GM12878 (cell line): Measurements from ENCODE around the gene NBDY. TPM values are rescaled to one million over a fixed set of nuclear protein-coding genes. Genes with fewer than 3 reads are reported as not detected.

Experiments used
- ATAC-seq: fragments of 200-7000 bp; cut with Tn5 transposase; 3 replicates; pipeline ENCODE4 v1.9.1; 2020; ENCODE audit warnings: mild to moderate bottlenecking, moderate library complexity
- BruUV-seq: library from RNA; stranded (reverse); fragments of 400-500 nt; replicated peaks from 2 replicates; lab custom pipeline; 2021; lab: Mats Ljungman, UMichigan
- CTCF ChIA-PET: fragments of 300-600 bp; sonication (Branson Sonifier 250); formaldehyde crosslinking; extraction: SDS; loops from one replicate; lab custom pipeline; 2021; ENCODE audit warnings: inconsistent platforms; lab: Yijun Ruan, JAX
- POLR2A ChIA-PET: fragments of 350-600 bp; formaldehyde crosslinking; extraction: SDS; loops from one replicate; lab custom pipeline; 2021; ENCODE audit warnings: inconsistent platforms; lab: Charles Lee
- RAD21 ChIA-PET: fragments of 300-600 bp; sonication (Branson Sonifier 250); formaldehyde crosslinking; loops from one replicate; lab custom pipeline; 2023; ENCODE audit warnings: antibody characterized with exemption; ENCODE audit not compliant: unreplicated experiment; lab: Charles Lee
- SMC1A ChIA-PET: fragments of 300-600 bp; sonication (Branson Sonifier 250); formaldehyde crosslinking; loops from one replicate; lab custom pipeline; 2023; ENCODE audit not compliant: unreplicated experiment, uncharacterized antibody; lab: Charles Lee
- DNase-seq: peaks from one replicate; pipeline ENCODE4 v3.0.0-alpha.2; 2011; ENCODE audit warnings: low read depth, low spot score
- FAIRE-seq: peaks from 3 replicates; lab custom pipeline; 2011; peaks lifted over from hg19 to GRCh38; lab: Jason Lieb, UNC
- H2AFZ ChIP-seq: 2 replicates; pipeline ENCODE4 v1.6.0; 2011; ENCODE audit warnings: low read depth, low read length, control low read depth; ENCODE audit not compliant: control insufficient read depth
- H3K27ac ChIP-seq: 2 replicates; pipeline ENCODE4 v1.5.1; 2011; ENCODE audit warnings: control low read depth; ENCODE audit not compliant: control insufficient read depth, insufficient read depth
- H3K27me3 ChIP-seq, 2 experiments: replicated peaks in 1 of 2; 2 replicates each; pipeline versions ENCODE4 v1.6.0 to v1.6.1; 2011; ENCODE audit warnings: low read length in 1 of 2; ENCODE audit not compliant: control insufficient read depth in 2 of 2, insufficient read depth in 2 of 2
- H3K36me3 ChIP-seq, 2 experiments: 2 replicates each; pipeline ENCODE4 v1.5.1; 2011; ENCODE audit warnings: low read length in 1 of 2; ENCODE audit not compliant: control insufficient read depth in 2 of 2, insufficient read depth in 2 of 2
- H3K4me1 ChIP-seq: 2 replicates; pipeline ENCODE4 v1.6.1; 2011; ENCODE audit warnings: mild to moderate bottlenecking, low read length, moderate library complexity, mixed read lengths; ENCODE audit not compliant: control insufficient read depth, insufficient read depth
- H3K4me2 ChIP-seq: 2 replicates; pipeline ENCODE4 v1.6.0; 2011; ENCODE audit warnings: control low read depth; ENCODE audit not compliant: control insufficient read depth, insufficient read depth
- H3K4me3 ChIP-seq: fragments of 200-600 bp; sonication (generic); 2 replicates; pipeline ENCODE4 v1.5.1; 2016
- H3K79me2 ChIP-seq: 2 replicates; pipeline ENCODE4 v1.6.0; 2011; ENCODE audit warnings: low read length; ENCODE audit not compliant: control insufficient read depth, insufficient read depth
- H3K9ac ChIP-seq: 2 replicates; pipeline ENCODE4 v1.8.0; 2011; ENCODE audit warnings: low read length, control low read depth, mixed read lengths; ENCODE audit not compliant: control insufficient read depth, insufficient read depth
- H3K9me3 ChIP-seq: replicated peaks from 3 replicates; pipeline ENCODE4 v1.5.1; 2011; ENCODE audit warnings: mild to moderate bottlenecking, low read length; ENCODE audit not compliant: control insufficient read depth, insufficient read depth
- H4K20me1 ChIP-seq: 2 replicates; pipeline ENCODE4 v1.6.0; 2011; ENCODE audit not compliant: control insufficient read depth, insufficient read depth
- DPF2 ChIP-seq: fragments of 450-650 bp; IDR thresholded peaks from 2 replicates; pipeline ENCODE4 v1.6.1; 2017; ENCODE audit warnings: mild to moderate bottlenecking
- MTA3 ChIP-seq: IDR thresholded peaks from 2 replicates; pipeline ENCODE4 v1.6.1; 2012; ENCODE audit warnings: low read length, inconsistent platforms, borderline replicate concordance
- PML ChIP-seq: IDR thresholded peaks from 2 replicates; pipeline ENCODE4 v1.6.1; 2012; ENCODE audit warnings: low read length, inconsistent platforms
- ZBTB11 ChIP-seq: fragments of 450-650 bp; formaldehyde crosslinking; IDR thresholded peaks from 2 replicates; pipeline ENCODE4 v1.5.0; 2022; ENCODE audit warnings: mild to moderate bottlenecking, missing genetic modification characterization
- ZNF24 ChIP-seq: fragments of 450-650 bp; IDR thresholded peaks from 2 replicates; pipeline ENCODE4 v1.6.1; 2017; ENCODE audit warnings: antibody characterized with exemption, mild to moderate bottlenecking
- ZNF687 ChIP-seq: fragments of 450-650 bp; IDR thresholded peaks from 2 replicates; pipeline ENCODE4 v1.6.1; 2017; ENCODE audit warnings: mild to moderate bottlenecking, moderate library complexity
- WGBS: methylation state at CpG from one replicate; pipeline ENCODE4 v1.1.6; 2016; ENCODE audit warnings: low lambda C conversion rate; ENCODE audit not compliant: insufficient replicate concordance, insufficient coverage; ENCODE audit errors: missing lambda C conversion rate; 5-methylcytosine and 5-hydroxymethylcytosine counted together
- in situ Hi-C: fragments of 300-500 bp; cut with MboI; formaldehyde crosslinking; loops from 9 replicates; pipeline ENCODE4 v1.14.3; 2018; ENCODE audit warnings: mixed read lengths
- intact Hi-C: fragments of 100-400 bp; cut with micrococcal nuclease; formaldehyde crosslinking; loops from one replicate; pipeline ENCODE4 v1.14.2; 2022; ENCODE audit not compliant: unreplicated experiment
- polyA plus RNA-seq, 11 experiments: library from polyadenylated mRNA; depleted of rRNA in 4 of 11; unstranded in 6 of 11; stranded (reverse) in 5 of 11; fragments of >200 nt; fragmentation: Nextera tagmentation in 4 of 11; fragmentation: Illumina TruSeq in 1 of 11; extraction: Ambion mirVana in 4 of 11; extraction: Trizol in 1 of 11; gene quantifications; 1 replicate in 1 of 11; 2 replicates in 10 of 11; pipeline versions ENCODE4 v1.2.1 to v1.2.3, GENCODE V29; 2011 to 2016; ENCODE audit warnings: inconsistent platforms in 2 of 11, missing spikeins in 2 of 11, low read depth in 1 of 11
- total RNA-seq, 4 experiments: library from RNA; depleted of rRNA in 3 of 4; stranded (reverse); fragments of >200 nt in 3 of 4; fragmentation: Illumina TruSeq in 1 of 4; extraction: Trizol in 1 of 4; gene quantifications; 2 replicates each; pipeline versions ENCODE4 v1.2.1 to v1.2.3, GENCODE V29; 2013 to 2021
- TF ChIP-seq, protein P1 (sequence below): fragments of 450-650 bp; IDR thresholded peaks from 2 replicates; pipeline ENCODE4 v1.6.1; 2018; ENCODE audit warnings: borderline replicate concordance, mild to moderate bottlenecking; ENCODE audit not compliant: partially characterized antibody

Gene NBDY
- total and polyA plus RNA-seq, 10 of the 15 experiments (the other 5 are each of a cell fraction or from before 2014, with no cell fraction given), result 10.8 to 122 (median 61.5) TPM

DNA sequence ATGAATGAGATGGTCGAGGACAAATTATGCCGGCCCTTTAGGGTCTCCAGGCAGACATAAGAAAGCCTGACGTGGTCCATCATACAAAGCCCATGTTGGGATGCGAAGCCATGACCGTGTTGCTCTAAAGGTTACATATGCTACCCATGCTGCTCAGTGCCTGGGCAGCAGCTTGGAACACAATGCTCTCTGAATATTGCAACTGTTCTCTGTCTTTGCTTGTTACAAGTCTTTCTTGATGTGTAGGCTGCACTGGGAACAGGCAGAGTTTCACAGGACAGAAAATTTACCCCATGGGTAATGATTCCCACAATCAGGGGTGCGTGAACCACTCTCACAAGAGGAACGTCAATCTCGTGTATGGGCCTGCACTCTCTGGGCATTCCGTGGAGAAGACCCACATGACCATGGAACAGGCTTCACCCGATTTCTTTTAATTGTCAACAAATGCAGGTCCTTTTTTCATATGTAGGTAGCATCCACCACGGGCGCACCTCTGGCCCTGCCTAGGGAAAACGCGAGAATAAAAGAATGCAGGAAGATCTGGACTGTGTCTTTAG, 66.3 kb downstream of the NBDY start:
- no peaks in the 10 kb centered on the region; a peak in 2 of 4 replicates for H3K36me3 ChIP-seq
- CTCF ChIA-PET, result no interaction called here
- no peak overlapping the region for H3K27ac ChIP-seq
- in situ Hi-C loops (no loop called here), intact Hi-C loops (no loop called here)
- no peak overlapping the region for H3K4me3 ChIP-seq
- ATAC-seq, result no peak
- H3K79me2 ChIP-seq, result no peaks in the 10 kb centered on the region
- H4K20me1 ChIP-seq, result no peaks in the 10 kb centered on the region
- SMC1A ChIA-PET, result no interaction called here
- TF ChIP-seq, protein P1, sequence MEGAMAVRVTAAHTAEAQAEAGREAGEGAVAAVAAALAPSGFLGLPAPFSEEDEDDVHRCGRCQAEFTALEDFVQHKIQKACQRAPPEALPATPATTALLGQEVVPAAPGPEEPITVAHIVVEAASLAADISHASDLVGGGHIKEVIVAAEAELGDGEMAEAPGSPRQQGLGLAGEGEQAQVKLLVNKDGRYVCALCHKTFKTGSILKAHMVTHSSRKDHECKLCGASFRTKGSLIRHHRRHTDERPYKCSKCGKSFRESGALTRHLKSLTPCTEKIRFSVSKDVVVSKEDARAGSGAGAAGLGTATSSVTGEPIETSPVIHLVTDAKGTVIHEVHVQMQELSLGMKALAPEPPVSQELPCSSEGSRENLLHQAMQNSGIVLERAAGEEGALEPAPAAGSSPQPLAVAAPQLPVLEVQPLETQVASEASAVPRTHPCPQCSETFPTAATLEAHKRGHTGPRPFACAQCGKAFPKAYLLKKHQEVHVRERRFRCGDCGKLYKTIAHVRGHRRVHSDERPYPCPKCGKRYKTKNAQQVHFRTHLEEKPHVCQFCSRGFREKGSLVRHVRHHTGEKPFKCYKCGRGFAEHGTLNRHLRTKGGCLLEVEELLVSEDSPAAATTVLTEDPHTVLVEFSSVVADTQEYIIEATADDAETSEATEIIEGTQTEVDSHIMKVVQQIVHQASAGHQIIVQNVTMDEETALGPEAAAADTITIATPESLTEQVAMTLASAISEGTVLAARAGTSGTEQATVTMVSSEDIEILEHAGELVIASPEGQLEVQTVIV, result no peak
- TF ChIP-seq ZBTB11 (no peak), PML (no peak), ZNF687 (no peak), MTA3 (no peak), DPF2 (no peak), ZNF24 (no peak)
- TF ChIP-seq, all 136 proteins: peak for 0
- Histone ChIP-seq H3K4me2 (no peak overlapping the region), H3K9me3 (no peaks in the 10 kb centered on the region), H3K9ac (no peak overlapping the region), H3K27me3 (no peaks in the 10 kb centered on the region), H3K4me1 (no peaks in the 10 kb centered on the region), H2AFZ (no peak overlapping the region)
- no peak for FAIRE-seq
- POLR2A ChIA-PET, result no interaction called here
- WGBS, result 70% methylated on average over 14 of the region's 14 CpGs
- RAD21 ChIA-PET, result interaction anchor here (0.6 kb wide), 1 partner anchor 183 kb away, joined by 3 read pairs; no protein-coding TSS in a partner anchor
- no peak for DNase-seq
- no TSS peak for BruUV-seq
